ENCODE results near the gene TOMM20L. TPM values are rescaled to one million over a fixed set of nuclear protein-coding genes. Genes with fewer than 3 reads are reported as not detected.
"Not testable (repeated sequence)": the region's sequence is repeated elsewhere in the genome, so short reads cannot be mapped to it uniquely, and the experiment has no call there.

The TOMM20L gene
- total RNA-seq = not detected

DNA sequence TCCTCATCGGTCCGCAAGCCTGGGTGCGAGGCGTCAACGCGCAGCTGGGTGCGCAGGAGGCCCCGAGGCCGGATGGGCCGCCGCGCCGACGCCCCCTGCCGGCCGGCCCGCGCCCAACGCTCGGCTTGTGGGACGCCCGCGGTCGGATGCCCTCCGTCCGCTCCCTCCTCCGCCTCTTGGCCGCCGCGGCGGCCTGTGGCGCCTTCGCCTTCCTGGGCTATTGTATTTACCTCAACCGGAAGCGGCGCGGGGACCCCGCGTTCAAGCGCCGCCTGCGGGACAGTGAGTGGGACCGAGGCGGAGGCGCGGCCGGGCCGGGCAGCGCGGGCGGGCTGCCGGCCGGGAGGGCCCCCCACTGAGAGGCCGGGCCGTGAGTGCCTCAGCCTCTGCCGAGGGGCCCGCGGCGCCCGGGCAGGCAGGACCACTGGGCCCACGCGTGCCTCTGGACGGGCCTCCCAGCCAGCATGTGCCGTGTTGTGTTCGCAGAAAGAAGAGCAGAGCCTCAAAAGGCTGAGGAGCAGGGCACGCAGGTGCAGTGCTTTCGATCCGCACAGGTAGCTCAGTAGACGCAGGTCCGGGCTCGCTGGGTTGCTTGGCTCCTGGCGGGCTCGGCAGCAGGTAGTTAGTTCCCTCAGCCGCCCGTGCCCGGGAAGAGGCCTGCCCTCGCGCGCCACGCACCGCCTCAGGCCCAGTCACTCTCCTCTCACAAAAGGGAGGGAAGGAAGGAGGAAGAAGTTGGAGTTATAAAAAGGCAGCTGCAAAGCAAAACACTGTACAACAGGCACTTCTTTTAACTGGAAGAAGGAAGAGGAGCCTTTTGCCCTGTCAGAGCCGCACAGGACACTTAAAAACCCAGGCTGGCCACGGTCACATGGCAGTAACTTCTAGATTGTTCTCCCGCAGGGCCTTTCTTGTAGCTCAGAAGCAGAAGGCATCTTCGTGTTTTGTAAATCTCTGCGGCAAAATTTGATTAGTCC is at the start of gene TOMM20L:
TSS of gene TOMM20L (plus strand) at position 119 of the 977 bp plus-strand sequence. CDS start at position 147, 28 bp downstream.
- H3K4me3 Mint-ChIP-seq = peak within 1 kb of the TSS; percentile 76
- ATAC-seq = peak; percentile 92 to 96
- H3K27me3 Mint-ChIP-seq (ENCODE audit: low read depth) = no peaks in the 10 kb centered on the region

DNA sequence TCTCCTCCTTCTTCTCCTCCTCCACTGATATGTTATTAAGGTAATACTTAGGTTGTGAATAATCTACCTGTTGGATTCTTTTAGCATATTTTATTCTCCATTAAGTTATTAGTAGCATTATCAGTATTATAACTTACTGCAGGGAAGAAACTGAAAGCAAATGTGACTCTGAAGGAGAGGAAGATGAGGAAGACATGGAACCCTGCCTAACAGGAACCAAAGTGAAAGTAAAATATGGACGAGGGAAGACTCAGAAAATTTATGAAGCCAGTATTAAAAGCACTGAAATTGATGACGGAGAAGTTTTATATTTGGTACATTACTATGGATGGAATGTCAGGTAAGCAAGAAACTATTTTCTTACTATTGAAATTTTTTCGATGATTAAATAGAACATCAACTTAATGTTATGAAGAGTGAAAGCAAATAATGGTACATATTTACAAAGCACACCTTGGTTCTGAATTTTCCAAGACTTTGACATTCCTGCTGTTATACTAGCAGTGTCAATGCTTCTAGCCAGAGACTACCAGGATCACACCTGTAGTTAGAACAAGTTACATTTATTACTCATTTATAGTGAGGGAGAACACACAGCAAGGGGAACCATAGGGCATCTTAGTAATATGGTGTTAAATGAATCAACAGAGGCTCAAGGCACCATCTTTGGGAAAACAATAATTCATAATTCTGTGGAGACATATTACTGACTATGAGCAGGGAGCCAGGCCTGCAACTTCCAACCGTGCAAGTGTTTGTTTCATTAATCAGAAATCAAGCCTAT is 42.0 kb upstream of the TOMM20L start:
- ATAC-seq (peak; percentile 38 to 60), DNase-seq (no peak)
- no peaks in the 10 kb centered on the region for H3K9me3 Mint-ChIP-seq
- H3K4me3 Mint-ChIP-seq = peak overlapping the region; percentile 78
- H3K27me3 Mint-ChIP-seq (ENCODE audit: low read depth) = no peaks in the 10 kb centered on the region
- peaks cover 39% of the 10 kb centered on the region for H3K36me3 Mint-ChIP-seq (ENCODE audit: insufficient read depth)
- peaks cover 29% of the 10 kb centered on the region for H3K4me1 Mint-ChIP-seq (ENCODE audit: low read depth)

More for the DNA sequence above, at the start of gene TOMM20L:
- no peaks in the 10 kb centered on the region for H3K36me3 Mint-ChIP-seq (ENCODE audit: insufficient read depth)
- H3K4me1 Mint-ChIP-seq (ENCODE audit: low read depth) = peaks cover 7% of the 10 kb centered on the region
- no peaks in the 10 kb centered on the region for H3K9me3 Mint-ChIP-seq
- peak; percentile 66 for DNase-seq

DNA sequence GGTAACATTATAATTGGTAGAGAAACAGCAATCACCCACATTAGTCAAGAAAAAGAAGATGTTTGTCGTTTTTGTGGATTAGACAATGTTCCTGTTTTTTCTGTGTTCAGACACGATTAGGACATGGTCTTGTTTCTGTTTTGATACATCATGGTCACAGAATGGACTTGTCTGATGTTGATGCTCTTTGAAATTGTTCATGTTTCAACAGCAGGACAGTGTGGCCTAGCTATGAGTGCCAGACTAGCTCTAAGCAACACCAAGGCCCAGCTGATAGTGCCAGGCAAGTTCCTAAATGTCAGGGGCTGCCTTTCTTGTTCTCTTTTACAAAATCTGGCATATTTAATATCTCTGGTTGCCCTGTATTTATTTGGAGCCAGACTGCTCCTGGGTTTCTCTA is 40.9 kb upstream of the TOMM20L start:
- ATAC-seq (no peak), DNase-seq (no peak)
- no peaks in the 10 kb centered on the region for H3K9me3 Mint-ChIP-seq
- peaks cover 29% of the 10 kb centered on the region for H3K4me1 Mint-ChIP-seq (ENCODE audit: low read depth)
- peaks cover 42% of the 10 kb centered on the region for H3K36me3 Mint-ChIP-seq (ENCODE audit: insufficient read depth)
- H3K27me3 Mint-ChIP-seq (ENCODE audit: low read depth) = no peaks in the 10 kb centered on the region
- no peak overlapping the region for H3K4me3 Mint-ChIP-seq

DNA sequence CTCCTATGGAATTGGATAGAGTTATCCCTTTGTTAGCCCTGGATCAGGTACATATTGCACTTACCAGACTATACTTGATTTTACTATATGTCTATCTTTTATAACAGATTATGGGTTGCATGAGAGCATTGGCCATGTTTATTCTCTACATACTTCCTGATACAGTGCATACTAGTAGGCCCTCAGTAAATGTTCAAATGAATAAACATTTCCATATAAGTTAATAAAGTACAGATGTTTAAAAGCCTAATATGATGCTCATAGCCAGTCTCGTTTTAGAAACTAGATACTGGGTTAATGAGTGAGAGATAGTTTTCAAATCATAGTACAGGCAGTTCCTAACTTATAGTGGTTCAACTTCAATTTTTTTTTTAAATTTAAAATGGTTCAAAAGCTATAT is 39.5 kb upstream of the TOMM20L start:
- Mint-ChIP-seq H3K36me3 (ENCODE audit: insufficient read depth) (peaks cover 40% of the 10 kb centered on the region), H3K4me3 (no peak overlapping the region), H3K4me1 (ENCODE audit: low read depth) (peaks cover 27% of the 10 kb centered on the region), H3K27me3 (ENCODE audit: low read depth) (no peaks in the 10 kb centered on the region), H3K9me3 (no peaks in the 10 kb centered on the region)
- DNase-seq (no peak), ATAC-seq (no peak)

DNA sequence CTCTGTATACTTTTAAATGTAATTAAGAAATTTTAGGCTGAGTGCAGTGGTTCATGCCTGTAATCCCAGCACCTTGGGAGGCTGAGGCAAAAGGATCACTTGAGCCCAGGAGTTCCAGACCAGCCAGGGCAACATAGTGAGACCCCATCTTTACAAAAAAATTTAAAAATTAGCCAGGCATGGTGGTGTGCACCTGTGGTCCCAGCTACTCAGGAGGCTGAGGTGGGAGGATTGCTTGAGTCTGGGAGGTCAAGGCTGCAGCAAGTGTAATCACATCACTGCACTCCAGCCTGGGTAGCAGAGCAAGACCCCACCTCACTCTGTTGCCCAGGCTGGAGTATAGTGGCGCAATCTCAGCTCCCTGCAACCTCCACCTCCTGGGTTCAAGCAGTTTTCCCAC is 33.5 kb upstream of the TOMM20L start:
- H3K27me3 Mint-ChIP-seq (ENCODE audit: low read depth); DNase-seq; H3K4me3 Mint-ChIP-seq; H3K9me3 Mint-ChIP-seq; H3K4me1 Mint-ChIP-seq (ENCODE audit: low read depth); ATAC-seq: not testable (repeated sequence)
- H3K36me3 Mint-ChIP-seq (ENCODE audit: insufficient read depth) = peaks cover 29% of the 10 kb centered on the region

DNA sequence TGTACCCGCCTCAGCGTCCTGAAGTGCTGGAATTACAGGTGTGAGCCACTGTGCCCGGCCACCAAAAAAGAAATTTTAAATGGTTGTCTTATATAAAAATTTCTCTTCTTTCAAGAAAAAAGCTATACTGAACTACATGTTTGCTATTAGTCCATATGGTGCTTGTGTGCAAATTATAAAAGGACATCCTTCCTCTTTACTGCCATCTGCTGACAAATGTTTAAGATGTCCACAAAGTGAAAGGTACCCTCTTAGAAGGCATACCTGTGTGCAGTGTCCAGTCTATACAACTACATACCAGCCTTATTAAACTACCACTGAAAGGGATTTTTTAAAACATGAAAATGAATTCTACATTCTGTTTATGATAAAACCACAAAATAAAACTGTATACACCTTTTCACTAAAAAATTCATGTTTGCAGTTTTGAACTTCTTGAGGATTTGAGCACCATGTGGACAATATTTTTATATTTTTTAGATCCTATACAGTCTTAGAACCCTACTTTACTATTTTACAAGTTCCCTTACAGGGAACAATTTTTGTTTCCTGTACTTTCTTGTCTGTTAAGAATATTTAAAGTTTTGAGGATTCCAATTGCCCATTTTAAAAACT is 32.8 kb upstream of the TOMM20L start:
- H3K27me3 Mint-ChIP-seq (ENCODE audit: low read depth) = no peaks in the 10 kb centered on the region
- no peak for ATAC-seq
- no peaks in the 10 kb centered on the region for H3K9me3 Mint-ChIP-seq

DNA sequence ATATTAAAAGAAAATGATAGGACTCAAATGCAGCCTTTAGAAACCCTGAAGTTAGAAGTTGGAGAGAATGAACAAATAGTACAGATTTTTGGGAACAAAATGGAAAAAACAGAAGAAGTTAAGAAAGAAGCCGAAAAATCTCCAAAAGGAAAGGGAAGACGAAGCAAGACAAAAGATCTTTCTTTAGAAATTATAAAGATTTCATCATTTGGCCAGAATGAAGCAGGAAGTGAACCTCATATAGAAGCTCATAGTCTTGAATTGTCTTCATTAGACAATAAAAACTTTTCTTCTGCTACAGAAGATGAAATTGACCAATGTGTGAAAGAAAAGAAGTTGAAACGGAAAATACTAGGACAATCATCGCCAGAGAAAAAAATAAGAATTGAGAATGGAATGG is 31.4 kb upstream of the TOMM20L start:
- Mint-ChIP-seq H3K27me3 (ENCODE audit: low read depth) (no peaks in the 10 kb centered on the region), H3K36me3 (ENCODE audit: insufficient read depth) (peaks cover 41% of the 10 kb centered on the region), H3K4me1 (ENCODE audit: low read depth) (no peaks in the 10 kb centered on the region), H3K9me3 (no peaks in the 10 kb centered on the region), H3K4me3 (no peak overlapping the region)
- no peak for DNase-seq
- no peak for ATAC-seq

More for the DNA sequence above, 32.8 kb upstream of the TOMM20L start:
- no peak for DNase-seq
- H3K36me3 Mint-ChIP-seq (ENCODE audit: insufficient read depth) = peaks cover 36% of the 10 kb centered on the region
- no peak overlapping the region for H3K4me3 Mint-ChIP-seq
- H3K4me1 Mint-ChIP-seq (ENCODE audit: low read depth) = no peaks in the 10 kb centered on the region

DNA sequence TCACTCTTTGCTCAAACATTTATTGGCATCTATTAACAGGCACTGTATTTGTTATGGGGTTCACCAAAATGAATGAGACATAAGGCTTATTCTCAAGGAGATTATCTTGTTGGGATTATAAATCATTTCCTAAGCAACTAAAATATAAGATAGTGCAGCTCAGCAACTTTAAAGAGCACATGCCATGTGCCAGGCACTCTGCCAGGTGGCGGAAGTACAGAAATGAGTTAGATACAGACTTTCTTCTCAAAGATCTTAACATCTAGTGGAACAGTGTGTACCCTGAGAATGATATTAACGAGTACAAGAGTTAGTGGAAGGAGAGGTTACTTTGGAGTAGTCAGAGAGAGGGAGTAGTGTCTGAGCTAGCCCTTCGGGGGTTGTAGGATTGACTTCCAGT is 28.4 kb upstream of the TOMM20L start:
- Mint-ChIP-seq H3K36me3 (ENCODE audit: insufficient read depth) (peaks cover 35% of the 10 kb centered on the region), H3K4me1 (ENCODE audit: low read depth) (no peaks in the 10 kb centered on the region), H3K9me3 (no peaks in the 10 kb centered on the region), H3K27me3 (ENCODE audit: low read depth) (no peaks in the 10 kb centered on the region), H3K4me3 (no peak overlapping the region)
- DNase-seq (no peak), ATAC-seq (no peak)

DNA sequence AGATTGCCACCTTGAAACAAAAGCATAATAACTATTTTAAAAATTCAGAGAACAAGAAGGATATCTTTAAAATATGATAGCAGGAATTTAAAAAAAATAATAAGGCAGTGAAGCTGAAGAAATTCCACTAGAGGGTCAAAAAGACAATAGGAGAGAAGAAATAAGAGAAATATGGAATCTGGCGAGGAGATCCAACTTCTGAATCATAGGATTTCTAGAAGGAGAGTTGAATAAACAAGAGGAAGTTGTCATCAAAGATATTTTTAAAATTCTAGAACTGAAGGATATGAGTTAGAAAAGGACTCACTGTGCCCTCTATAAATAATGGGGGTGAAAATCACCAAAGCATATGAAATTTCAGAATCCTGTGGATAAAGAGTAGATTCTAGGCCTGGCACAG is 26.8 kb upstream of the TOMM20L start:
- Mint-ChIP-seq H3K4me3 (no peak overlapping the region), H3K36me3 (ENCODE audit: insufficient read depth) (peaks cover 36% of the 10 kb centered on the region), H3K9me3 (no peaks in the 10 kb centered on the region), H3K27me3 (ENCODE audit: low read depth) (no peaks in the 10 kb centered on the region), H3K4me1 (ENCODE audit: low read depth) (no peaks in the 10 kb centered on the region)
- ATAC-seq (no peak), DNase-seq (no peak)

DNA sequence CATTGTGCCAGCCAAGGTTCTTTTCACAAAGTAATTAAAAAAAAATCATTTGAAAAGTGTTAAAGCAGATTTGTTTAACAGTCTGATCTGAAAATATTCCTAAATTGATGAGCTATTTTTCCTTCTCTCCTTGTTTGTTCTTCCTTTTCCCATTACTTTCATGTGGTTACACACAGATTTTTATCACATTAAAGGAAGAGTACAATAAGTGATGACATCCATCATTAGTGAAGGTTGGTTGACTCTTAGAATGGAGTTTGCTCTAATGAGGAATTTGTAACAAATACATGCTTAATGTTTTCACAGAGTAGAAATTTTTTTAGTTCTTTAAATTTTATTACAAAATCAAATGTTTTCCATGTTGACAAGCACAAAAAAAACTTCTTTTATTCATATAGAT is 18.9 kb upstream of the TOMM20L start:
- ATAC-seq (no peak), DNase-seq (no peak)
- Mint-ChIP-seq H3K36me3 (ENCODE audit: insufficient read depth) (peaks cover 32% of the 10 kb centered on the region), H3K27me3 (ENCODE audit: low read depth) (no peaks in the 10 kb centered on the region), H3K4me1 (ENCODE audit: low read depth) (no peaks in the 10 kb centered on the region), H3K4me3 (no peak overlapping the region), H3K9me3 (no peaks in the 10 kb centered on the region)

DNA sequence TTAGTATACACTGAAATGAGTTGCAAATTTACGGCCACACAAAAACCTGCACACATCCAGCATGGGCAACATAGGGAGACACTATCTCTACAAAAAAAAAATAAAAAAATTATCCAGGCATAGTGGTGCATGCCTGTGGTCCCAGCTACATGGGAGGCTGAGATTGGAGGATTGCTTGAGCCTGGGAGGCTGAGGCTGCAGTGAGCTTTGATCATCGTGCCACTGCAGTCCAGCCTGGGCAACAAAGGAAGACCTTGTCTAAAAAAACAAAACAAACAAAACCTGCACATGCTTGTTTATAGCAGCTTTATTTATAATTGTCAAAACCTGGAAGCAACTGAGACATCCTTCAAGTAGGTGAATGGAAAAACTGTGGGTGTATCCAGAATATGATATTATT is 4.9 kb upstream of the TOMM20L start:
- H3K36me3 Mint-ChIP-seq (ENCODE audit: insufficient read depth) = peaks cover 3% of the 10 kb centered on the region
- DNase-seq (no peak), ATAC-seq (no peak)
- H3K9me3 Mint-ChIP-seq = no peaks in the 10 kb centered on the region
- H3K27me3 Mint-ChIP-seq (ENCODE audit: low read depth) = no peaks in the 10 kb centered on the region
- H3K4me3 Mint-ChIP-seq = no peak overlapping the region
- peaks cover 4% of the 10 kb centered on the region for H3K4me1 Mint-ChIP-seq (ENCODE audit: low read depth)

DNA sequence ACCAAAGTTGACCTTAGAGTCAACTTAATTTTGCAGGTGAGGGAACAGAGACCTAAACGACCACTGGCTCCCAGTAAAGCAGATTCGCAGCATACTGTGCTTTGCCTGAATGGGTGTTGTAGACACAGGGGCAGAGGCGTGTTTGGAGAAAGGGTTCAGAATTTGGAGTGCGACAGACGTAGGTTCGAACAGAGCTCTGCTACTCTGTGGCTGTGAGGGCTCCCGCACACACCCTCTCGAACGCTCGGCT is 243 bp upstream of the TOMM20L start:
- Mint-ChIP-seq H3K4me3 (peak overlapping the region; percentile 71), H3K36me3 (ENCODE audit: insufficient read depth) (no peaks in the 10 kb centered on the region), H3K4me1 (ENCODE audit: low read depth) (peaks cover 7% of the 10 kb centered on the region), H3K27me3 (ENCODE audit: low read depth) (no peaks in the 10 kb centered on the region), H3K9me3 (no peaks in the 10 kb centered on the region)
- DNase-seq (no peak), ATAC-seq (no peak)

DNA sequence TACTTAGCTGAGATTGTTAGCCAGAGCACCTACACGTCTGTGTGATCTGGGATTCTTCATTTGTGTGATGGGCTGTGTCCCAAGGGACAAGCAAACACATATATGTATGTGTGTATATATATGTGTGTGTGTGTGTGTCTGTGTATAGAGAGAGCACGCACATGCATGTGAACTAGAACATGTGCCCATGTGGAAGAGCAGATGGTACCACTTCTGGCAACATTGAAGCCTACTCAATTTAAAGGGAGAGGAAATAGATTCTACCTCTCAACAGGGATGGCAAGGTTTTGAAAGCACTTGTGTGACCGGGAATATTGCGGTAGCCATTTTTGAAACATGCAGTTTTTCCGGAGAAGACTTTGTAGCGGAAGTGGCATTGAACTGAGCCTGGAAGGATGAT is 1.4 kb downstream of the TOMM20L start:
- peaks cover 2% of the 10 kb centered on the region for H3K36me3 Mint-ChIP-seq (ENCODE audit: insufficient read depth)
- H3K4me3 Mint-ChIP-seq = peak overlapping the region; percentile 76
- H3K4me1 Mint-ChIP-seq (ENCODE audit: low read depth) = peaks cover 7% of the 10 kb centered on the region
- H3K9me3 Mint-ChIP-seq = no peaks in the 10 kb centered on the region
- ATAC-seq (no peak), DNase-seq (no peak)
- no peaks in the 10 kb centered on the region for H3K27me3 Mint-ChIP-seq (ENCODE audit: low read depth)

DNA sequence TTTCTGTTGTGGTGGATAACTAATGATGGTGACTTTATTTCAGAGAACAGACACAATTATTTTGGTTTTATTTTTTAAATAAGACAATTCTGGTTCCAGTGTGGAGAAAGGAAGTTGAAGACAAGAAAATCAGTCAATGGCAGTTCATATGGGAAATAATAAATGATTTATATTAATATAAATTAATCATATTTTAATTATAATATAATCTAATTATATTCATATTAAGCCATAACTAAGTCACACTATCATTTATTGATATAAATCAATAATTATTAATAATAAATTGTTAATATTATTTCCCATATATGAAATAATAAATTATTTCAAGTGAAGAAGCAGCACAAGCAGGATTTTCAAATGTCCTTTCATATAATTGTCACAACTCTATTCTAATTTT is 2.8 kb downstream of the TOMM20L start:
- no peak for DNase-seq
- H3K4me3 Mint-ChIP-seq = no peak overlapping the region
- no peaks in the 10 kb centered on the region for H3K9me3 Mint-ChIP-seq
- H3K27me3 Mint-ChIP-seq (ENCODE audit: low read depth) = no peaks in the 10 kb centered on the region
- peaks cover 7% of the 10 kb centered on the region for H3K4me1 Mint-ChIP-seq (ENCODE audit: low read depth)
- peaks cover 3% of the 10 kb centered on the region for H3K36me3 Mint-ChIP-seq (ENCODE audit: insufficient read depth)
- no peak for ATAC-seq

Data from activated T-cell treated with anti-CD3 and anti-CD28 coated beads, Interleukin-2, amount 50 U/mL, for 4 hours (primary cell).